DND-41 (cell line): ENCODE results near the gene IGFBP2.

Source experiments
- ATAC-seq: fragments of 200-7000 bp; cut with Tn5 transposase; 3 replicates; pipeline ENCODE4 v1.9.1; 2021; ENCODE audit warnings: low read depth; ENCODE audit not compliant: insufficient read depth
- DNase-seq: peaks from one replicate; pipeline ENCODE4 v3.0.0-alpha.2; 2020
- H2AFZ ChIP-seq: 2 replicates; pipeline ENCODE4 v1.6.0; 2012; ENCODE audit warnings: low read depth, low read length
- H3K27ac ChIP-seq: 2 replicates; pipeline ENCODE4 v1.5.1; 2012; ENCODE audit warnings: low read length, inconsistent platforms
- H3K27me3 ChIP-seq: fragments of 200-600 bp; sonication (generic); 2 replicates; pipeline ENCODE4 v1.6.0; 2012; ENCODE audit warnings: low read length, mild to moderate bottlenecking, inconsistent platforms; ENCODE audit not compliant: insufficient read depth, poor library complexity
- H3K36me3 ChIP-seq: 2 replicates; pipeline ENCODE4 v1.5.1; 2012; ENCODE audit warnings: low read length, inconsistent platforms; ENCODE audit not compliant: insufficient read depth
- H3K4me1 ChIP-seq: 2 replicates; pipeline ENCODE4 v1.5.1; 2012; ENCODE audit warnings: mild to moderate bottlenecking, low read length; ENCODE audit not compliant: insufficient read depth
- H3K4me2 ChIP-seq: 2 replicates; pipeline ENCODE4 v1.6.0; 2012; ENCODE audit warnings: mild to moderate bottlenecking, moderate library complexity, low read length, inconsistent platforms; ENCODE audit not compliant: insufficient read depth
- H3K4me3 ChIP-seq, 2 experiments: fragments of 200-600 bp in 1 of 2; shearing (Covaris generic) in 1 of 2; 2 replicates each; pipeline ENCODE4 v1.5.1; 2012 to 2016; ENCODE audit warnings: inconsistent platforms in 2 of 2, low read length in 2 of 2, mild to moderate bottlenecking in 2 of 2, low read depth in 1 of 2, moderate library complexity in 1 of 2
- H3K79me2 ChIP-seq: 2 replicates; pipeline ENCODE4 v1.6.0; 2012; ENCODE audit warnings: low read length, inconsistent platforms; ENCODE audit not compliant: insufficient read depth
- H3K9ac ChIP-seq: 2 replicates; pipeline ENCODE4 v1.6.0; 2012; ENCODE audit warnings: low read depth, mild to moderate bottlenecking, inconsistent platforms, low read length, moderate library complexity
- H3K9me3 ChIP-seq: 2 replicates; pipeline ENCODE4 v1.5.1; 2012; ENCODE audit warnings: low read length, moderate library complexity, mild to moderate bottlenecking, inconsistent platforms; ENCODE audit not compliant: insufficient read depth, severe bottlenecking
- H4K20me1 ChIP-seq: 2 replicates; pipeline ENCODE4 v1.6.0; 2012; ENCODE audit warnings: low read length; ENCODE audit not compliant: insufficient read depth
- CTCF ChIP-seq: IDR thresholded peaks from 2 replicates; pipeline ENCODE4 v1.5.1; 2012; ENCODE audit warnings: borderline replicate concordance, low read length, moderate library complexity, mild to moderate bottlenecking; ENCODE audit not compliant: poor library complexity, severe bottlenecking; ENCODE audit errors: extremely low read depth
- EZH2 ChIP-seq: IDR thresholded peaks from 3 replicates; pipeline ENCODE4 v1.6.1; 2012; ENCODE audit warnings: borderline replicate concordance, low read depth, mild to moderate bottlenecking, moderate library complexity, low read length, inconsistent platforms; ENCODE audit not compliant: severe bottlenecking

Gene IGFBP2

GRCh38 chr2:216688731-216689340 lies 55.6 kb downstream of the IGFBP2 start:
- Histone ChIP-seq H3K4me1 (peaks cover 28% of the 10 kb centered on the region), H3K4me2 (no peak overlapping the region), H3K9ac (no peak overlapping the region), H3K36me3 (no peaks in the 10 kb centered on the region), H4K20me1 (no peaks in the 10 kb centered on the region), H3K27me3 (peaks cover 56% of the 10 kb centered on the region), H3K4me3 (no peak overlapping the region), H3K9me3 (no peaks in the 10 kb centered on the region), H3K79me2 (no peaks in the 10 kb centered on the region), H2AFZ (no peak overlapping the region), H3K27ac (no peak overlapping the region)
- ATAC-seq (no peak), DNase-seq (no peak)
- TF ChIP-seq EZH2 (no peak), CTCF (no peak)

- TF ChIP-seq EZH2 (no peak), CTCF (no peak)
- Histone ChIP-seq H3K36me3 (no peaks in the 10 kb centered on the region), H4K20me1 (peaks cover 2% of the 10 kb centered on the region; the same call in 1 of the 2 replicates), H3K27me3 (peaks cover 58% of the 10 kb centered on the region), H3K4me2 (no peak overlapping the region), H3K9me3 (no peaks in the 10 kb centered on the region), H2AFZ (no peak overlapping the region), H3K4me3 (no peak overlapping the region), H3K9ac (no peak overlapping the region), H3K27ac (no peak overlapping the region), H3K4me1 (peaks cover 34% of the 10 kb centered on the region), H3K79me2 (no peaks in the 10 kb centered on the region)
- ATAC-seq (no peak), DNase-seq (no peak)
These were observed 56.2 kb downstream of the IGFBP2 start for GRCh38 chr2:216689397-216689796.

GRCh38 chr2:216690456-216690852 lies 57.2 kb downstream of the IGFBP2 start:
- Histone ChIP-seq H3K9me3 (no peaks in the 10 kb centered on the region), H3K9ac (no peak overlapping the region), H2AFZ (no peak overlapping the region), H3K4me2 (no peak overlapping the region), H3K79me2 (no peaks in the 10 kb centered on the region), H3K27ac (no peak overlapping the region), H4K20me1 (peaks cover 4% of the 10 kb centered on the region; the same call in 1 of the 2 replicates), H3K4me1 (peaks cover 41% of the 10 kb centered on the region), H3K27me3 (peaks cover 68% of the 10 kb centered on the region), H3K36me3 (no peaks in the 10 kb centered on the region), H3K4me3 (no peak overlapping the region)
- no peak for TF ChIP-seq EZH2
- TF ChIP-seq CTCF = no peak
- ATAC-seq (no peak), DNase-seq (no peak)
